ENCODE measurements around the gene ZNF800.
"Not testable (repeated sequence)": the region's sequence is repeated elsewhere in the genome, so short reads cannot be mapped to it uniquely, and the experiment has no call there.

- not testable (repeated sequence) for TF ChIP-seq FOXA1 (IDR thresholded peaks at IDR 0.05); BHLHE40 (IDR thresholded peaks at IDR 0.05; ENCODE audit: borderline replicate concordance); ARNT (IDR thresholded peaks at IDR 0.05)
These were observed 36.8 kb upstream of the ZNF800 start for GRCh38 chr7:127429281-127429680.
